DMS153 treated with DMSO at 0.1 percent for 48 hours (cell line): ENCODE measurements around the gene ANKRD17.
"Not testable (repeated sequence)": the region's sequence is repeated elsewhere in the genome, so short reads cannot be mapped to it uniquely, and the experiment has no call there.

Source experiments
- DNase-seq: peaks from one replicate; lab custom pipeline; 2025; ENCODE audit not compliant: unreplicated experiment; lab: John Stamatoyannopoulos, UW

ANKRD17 gene

DNA sequence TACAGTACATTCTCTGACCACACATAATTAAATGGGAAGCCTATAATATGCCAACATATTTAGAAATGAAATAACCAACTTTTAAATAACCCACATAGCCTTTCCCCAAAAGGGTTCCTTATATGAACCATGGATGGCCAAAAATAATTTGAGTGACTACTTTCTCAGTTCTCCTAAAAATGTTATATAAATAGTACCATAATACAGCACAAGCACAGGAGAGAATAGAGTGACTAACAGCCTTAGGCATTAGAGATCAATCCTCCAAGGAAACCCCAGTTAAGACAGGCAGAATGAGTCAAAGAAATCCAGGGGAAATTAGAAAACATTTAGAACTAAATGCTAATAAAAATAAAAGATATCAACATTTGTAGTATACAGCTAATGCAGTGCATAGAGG, 50.2 kb downstream of the ANKRD17 start:
- no peak for DNase-seq

DNA sequence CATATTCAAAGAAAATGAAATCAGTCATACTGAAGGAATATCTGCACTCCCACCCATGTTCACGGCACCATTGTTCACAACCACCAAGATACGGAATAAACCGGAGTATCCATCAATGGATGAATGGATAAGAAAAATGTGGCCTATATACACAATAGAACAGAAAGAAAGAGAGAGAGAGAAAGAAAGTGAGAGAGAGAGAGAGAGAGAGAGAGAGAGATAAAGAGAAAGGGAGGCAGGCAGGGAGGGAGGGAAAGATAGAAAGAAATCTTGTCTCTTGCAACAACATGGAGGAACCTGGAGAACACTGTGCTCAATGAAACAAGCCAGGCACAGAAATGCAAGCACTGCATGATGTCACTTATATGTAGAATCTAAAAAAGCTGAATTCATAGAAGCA, 52.4 kb downstream of the ANKRD17 start:
- no peak for DNase-seq

DNA sequence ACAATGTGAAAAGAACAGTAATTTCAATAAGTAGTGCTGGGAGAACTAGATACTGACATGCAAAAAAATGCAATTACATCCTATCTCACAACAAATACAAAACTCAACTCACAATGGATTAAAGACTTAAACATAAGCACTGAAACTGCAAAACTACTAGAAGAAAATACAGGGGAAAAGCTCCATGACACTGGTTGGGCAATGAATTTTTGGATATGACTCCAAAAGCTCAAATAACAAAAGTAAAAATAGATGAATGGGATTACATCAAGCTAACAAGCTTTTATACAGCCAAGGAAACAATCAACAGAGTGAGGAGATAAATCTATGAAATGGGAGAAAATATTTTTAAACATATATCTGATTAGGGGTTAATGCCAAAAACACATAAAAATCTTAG, 53.1 kb downstream of the ANKRD17 start:
- no peak for DNase-seq

DNA sequence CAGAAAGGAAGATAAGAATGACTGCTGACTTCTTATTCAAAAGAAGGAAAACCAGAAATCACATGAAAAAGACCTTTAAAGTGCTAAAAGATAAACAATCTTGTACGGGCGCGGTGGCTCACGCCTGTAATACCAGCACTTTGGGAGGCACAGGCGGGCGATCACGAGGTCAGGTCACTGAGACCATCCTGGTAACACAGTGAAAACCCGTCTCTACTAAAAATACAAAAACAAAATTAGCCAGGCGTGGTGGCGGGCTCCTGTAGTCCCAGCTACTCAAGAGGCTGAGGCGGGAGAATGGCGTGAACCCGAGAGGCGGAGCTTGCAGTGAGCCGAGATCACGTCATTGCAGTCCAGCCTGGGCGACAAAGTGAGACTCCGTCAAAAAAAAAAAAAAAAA, 54.6 kb downstream of the ANKRD17 start:
- not testable (repeated sequence) for DNase-seq

DNA sequence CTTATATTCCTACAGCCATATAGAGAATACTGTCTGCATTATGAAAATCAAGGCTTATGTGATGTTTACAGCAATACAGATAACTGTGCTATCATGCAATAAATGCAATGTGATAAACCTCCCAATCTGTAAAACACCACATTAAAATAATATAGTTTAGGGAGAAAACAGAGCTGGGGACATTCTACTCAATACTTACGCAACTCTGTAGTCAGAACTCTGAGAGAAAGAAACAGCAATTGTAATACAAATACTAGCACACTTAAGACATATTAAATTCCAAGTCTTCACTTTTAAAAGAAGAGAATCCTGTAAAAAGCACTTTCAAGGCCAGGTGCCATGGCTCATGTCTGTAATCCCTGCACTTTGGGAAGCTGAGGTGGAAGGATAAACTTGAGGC, 61.4 kb downstream of the ANKRD17 start:
- DNase-seq, result no peak

DNA sequence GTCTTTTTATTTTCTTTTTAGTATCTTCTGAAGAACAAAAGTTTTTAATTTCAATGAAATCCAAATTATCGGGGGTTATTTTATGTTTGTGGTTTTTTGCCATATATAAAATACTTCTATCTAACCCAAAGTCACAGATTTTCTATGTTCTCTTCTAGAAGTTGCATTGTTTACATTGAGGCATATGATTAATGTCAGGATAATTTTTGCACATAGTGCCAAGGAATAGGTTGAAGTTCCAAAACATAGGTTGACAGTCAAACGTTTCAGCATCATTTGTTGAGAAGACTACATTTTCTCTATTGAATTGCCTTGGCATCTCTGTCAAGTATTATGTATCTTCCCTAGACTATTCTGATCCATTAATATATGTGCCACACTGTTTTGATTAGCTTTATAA, 64.5 kb downstream of the ANKRD17 start:
- no peak for DNase-seq

DNA sequence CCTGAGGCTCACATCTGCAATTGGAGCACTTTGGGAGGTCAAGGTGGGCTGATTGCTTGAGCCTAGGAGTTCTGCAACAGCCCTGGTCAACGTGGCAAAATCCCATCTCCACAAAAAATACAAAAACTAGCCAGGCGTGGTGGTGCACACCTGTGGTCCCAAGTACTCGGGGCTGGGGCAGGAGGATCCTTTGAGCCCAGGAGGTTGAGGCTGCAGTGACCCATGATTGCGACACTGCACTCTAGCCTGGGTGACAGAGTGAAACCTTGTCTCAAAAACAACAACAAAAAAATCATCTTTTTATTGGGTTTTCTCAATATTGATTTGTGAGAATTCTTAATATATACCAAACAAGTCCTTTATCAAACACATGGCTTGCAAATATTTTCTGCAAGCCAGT, 64.9 kb downstream of the ANKRD17 start:
- no peak for DNase-seq

DNA sequence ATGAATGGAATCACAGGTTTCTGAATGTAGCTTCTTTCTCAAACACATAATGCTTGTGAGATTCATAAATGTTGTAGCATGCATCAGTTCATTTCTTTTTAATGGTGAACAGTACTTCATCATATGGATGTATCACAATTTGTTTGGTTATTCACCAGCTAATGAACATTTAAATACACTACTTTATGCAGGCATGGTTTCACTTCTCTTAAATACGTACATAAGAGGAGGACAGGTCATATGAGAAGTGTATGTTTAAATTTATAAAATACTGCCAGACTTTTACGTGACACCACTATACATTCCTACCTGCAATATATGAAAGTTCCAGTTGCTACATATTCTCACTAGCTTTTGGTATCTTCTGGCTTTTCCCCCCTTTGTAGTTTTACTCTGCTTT, 65.4 kb downstream of the ANKRD17 start:
- DNase-seq, result no peak

DNA sequence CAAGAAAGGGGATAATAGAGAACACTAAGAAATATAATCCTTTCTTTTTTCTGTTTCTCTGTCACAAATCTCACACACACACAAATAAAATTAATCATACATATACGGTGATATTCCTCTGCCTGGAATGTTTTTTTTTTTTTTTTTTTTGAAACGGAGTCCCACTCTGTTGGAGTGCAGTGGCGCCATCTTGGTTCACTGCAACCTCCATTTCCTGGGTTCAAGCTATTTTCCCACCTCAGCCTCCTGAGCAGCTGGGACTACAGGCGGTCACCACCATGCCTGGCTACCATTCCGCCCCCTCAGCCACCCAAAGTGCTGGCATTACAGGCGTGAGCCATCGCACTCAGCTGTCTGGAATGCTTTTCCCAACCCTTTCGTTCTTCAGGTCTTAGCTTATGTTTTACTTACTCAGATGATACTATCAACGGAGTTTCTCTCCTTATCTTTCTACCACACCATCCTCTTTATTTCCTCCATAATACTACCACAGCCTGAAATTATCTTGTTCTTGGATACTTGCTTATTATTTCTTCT, 69.3 kb downstream of the ANKRD17 start:
- no peak for DNase-seq

DNA sequence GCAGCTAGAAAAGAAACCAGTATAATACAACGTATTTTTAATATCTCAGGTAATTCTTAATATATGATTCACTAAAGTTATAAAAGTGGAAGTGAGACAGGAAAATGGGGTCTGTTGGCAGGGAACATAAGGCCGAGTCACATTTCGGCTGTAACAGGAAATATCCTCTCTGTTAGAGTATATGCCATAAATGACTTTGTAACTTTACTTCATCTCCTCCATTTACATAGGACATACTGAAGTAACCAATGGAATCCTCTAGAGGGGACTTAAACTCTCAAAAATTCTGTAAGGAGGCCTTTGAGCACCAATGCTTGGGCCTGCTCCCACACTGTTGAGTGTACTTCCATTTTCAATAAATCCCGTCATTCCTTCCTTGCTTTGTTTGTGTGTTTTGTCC, 71.3 kb downstream of the ANKRD17 start:
- DNase-seq, result no peak

DNA sequence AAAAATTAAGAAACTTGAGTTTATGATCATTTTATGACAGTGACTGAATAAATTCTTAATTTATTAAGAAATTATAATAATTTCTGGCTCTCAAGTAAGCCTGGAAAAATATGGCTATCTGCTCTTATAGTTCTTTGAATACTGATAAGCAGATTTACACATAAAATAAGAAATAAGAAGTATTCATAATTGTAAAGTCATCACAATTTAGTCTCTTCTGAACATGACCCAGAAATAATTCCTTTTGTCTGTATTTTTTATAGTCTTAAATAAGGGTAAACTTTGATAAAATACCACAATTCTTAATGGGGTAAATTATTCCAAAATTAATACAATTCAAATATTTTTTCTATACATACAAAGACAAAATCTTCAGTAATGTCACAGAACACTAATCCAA, 72.7 kb downstream of the ANKRD17 start:
- DNase-seq, result no peak

DNA sequence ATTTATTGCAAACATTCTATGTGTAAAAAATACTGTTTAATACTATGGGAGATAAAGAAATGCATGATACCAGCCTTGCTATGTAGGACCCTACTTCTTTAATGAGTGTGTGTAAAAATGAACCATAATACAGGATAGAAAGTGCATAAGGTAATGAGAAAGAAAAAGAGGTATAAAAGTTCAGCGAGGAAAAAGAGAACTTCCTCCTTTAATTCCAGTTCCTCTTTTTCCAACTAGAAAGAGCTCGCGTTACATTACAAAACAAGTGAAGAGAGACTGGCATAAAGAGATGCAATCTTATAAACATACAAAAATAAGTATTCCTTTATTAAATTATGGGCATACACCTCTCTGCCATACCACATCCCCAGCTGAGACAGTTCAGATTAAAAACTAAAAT, 77.4 kb downstream of the ANKRD17 start:
- DNase-seq, result no peak

DNA sequence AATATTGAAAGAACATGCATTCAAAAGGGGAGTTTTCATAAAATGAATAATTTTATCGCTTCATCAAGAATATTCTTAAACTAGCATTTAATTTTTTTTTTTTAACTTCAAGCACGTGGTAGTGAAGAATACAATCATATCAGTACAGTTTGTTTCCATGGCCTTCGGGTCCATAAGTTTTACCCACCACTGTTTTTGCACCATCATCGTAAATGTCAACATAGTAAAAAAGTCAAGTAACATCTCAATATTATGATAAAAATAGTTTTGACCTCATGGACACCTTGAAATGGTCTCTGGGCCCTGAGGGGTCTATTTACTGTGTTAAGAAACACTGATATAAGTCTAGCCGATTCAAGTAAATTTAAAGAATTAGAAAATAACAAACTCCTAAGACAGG, 80.2 kb downstream of the ANKRD17 start:
- DNase-seq, result no peak

DNA sequence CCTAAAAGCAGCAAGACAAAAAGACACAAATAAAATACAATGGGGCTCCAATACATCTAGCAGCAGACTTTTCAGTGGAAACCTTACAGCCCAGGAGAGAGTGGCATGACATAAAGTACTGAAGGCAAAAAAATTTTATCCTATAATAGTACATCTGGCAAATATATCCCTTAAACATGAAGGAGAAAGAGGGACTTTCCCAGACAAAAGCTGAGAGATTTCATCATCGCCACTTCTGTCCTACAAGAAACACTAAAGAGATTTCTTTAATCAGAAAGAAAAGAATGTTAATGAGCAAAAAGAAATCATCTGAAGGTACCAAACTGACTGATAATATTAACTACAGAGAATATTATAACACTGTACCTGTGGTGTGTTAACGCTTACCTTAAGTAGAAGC, 86.4 kb downstream of the ANKRD17 start:
- no peak for DNase-seq

DNA sequence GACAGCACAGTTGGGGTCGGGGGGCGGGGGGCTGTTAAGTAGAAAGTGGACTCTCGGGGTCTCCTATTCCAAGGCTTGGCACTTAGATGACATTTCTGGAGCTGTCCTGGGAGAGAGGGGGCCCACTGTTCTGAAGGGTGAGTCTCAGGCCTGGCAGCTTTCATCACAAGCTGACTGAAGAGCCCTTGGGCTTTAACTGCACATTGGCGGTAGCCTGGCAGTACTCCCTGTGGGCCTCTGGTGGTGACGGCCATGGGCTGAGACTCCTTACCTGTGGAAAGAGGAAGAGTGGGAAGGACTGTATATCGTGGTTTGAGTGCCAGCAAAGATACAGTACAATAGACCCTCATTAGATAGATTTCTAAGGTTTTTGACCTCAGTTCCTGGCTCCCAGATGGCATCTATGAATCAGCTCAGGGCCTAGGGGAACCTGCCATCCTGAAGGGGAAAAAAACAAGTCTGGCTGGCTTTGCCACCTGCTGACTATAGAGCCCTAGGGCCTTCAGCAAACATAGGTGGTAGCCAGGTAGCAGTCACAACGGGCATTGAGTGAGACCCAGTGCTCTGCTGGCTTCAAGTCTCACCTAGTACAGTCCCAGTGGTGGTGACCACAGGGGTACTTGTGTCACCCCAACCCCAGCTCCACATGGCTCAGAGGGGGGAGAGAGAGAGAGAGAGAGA, 87.9 kb downstream of the ANKRD17 start:
- no peak for DNase-seq

DNA sequence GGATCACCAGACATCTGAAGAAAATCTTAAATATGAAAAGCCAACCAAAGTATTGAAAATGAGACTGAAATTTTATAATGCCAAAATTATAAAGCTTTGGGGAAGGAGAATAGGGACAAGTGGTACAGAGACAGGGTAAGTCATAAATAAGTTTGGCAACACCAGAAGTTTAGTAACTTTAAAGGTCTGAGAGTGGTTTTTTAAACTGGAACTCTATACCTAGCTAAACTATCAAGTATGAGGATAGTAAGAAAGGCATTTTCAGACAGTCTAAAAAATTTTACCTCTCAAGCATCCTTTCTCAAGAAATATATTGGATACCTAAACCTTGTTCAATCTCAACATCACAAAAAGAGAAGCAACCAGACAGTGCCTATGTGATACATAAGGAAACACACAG, 92.4 kb downstream of the ANKRD17 start:
- DNase-seq, result no peak

DNA sequence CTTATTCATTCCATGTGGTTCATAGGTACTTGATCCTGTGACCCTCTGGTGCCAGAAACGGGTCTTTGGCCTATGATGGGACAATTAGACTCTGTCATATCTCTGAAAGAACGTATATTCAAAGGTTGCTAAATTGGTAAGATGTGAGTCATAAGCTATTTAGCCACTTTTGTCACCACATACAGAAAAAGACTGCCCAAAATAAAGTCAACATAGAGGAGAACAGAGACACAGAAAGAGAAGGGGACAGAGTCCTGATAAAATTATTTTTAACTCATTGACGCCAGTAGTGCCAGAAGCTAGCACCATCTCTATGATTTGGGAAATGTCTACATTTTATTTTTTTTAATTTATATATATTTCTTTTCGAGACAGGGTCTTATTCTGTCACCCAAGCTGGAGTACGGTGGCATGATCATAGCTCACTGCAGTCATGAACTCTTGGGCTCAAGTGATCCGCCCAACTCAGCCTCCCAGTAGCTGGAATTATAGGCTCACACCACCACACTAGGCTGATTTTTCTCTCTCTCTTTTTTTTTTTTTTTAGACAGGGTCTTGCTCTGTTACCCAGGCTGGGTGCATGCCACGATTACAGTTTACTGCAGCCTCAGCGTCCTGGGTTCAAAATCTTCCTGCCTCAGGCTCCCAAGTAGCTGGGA, 96.9 kb downstream of the ANKRD17 start:
- no peak for DNase-seq

DNA sequence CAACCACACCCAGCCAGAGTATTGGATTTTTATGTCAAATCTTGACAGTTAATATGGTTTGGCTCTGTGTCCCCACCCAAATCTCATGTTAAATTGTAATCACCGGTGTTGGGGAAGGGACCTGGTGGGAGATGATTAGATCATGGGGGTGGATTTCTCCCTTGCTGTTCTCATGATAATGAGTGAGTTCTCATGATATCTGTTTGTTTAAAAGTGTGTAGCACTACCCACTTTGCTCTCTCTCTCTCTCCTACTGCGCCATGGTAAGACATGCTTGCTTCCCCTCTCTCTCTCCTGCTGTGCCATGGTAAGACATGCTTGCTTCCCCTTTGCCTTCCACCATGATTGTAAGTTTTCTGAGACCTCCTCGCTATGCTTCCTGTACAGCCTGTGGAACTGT, 102.2 kb downstream of the ANKRD17 start:
- no peak for DNase-seq

DNA sequence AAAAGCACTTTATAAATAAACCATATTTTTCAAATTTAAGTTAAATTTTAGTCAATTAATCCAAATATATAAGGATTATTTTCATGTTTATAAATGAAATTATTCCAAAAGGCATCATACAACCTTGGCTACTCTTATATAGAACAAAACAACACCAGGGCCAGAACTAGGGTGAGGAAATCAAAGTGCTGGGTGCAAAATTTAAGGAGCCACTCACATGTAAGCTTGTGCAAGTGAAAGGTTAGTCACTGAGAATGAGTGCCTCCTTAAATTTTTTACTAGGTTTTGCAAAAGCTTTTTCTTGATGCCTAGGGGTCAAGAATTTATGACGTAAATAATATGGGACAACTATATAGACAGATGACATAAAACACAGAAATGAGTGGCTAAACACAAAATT, 105.7 kb downstream of the ANKRD17 start:
- no peak for DNase-seq

DNA sequence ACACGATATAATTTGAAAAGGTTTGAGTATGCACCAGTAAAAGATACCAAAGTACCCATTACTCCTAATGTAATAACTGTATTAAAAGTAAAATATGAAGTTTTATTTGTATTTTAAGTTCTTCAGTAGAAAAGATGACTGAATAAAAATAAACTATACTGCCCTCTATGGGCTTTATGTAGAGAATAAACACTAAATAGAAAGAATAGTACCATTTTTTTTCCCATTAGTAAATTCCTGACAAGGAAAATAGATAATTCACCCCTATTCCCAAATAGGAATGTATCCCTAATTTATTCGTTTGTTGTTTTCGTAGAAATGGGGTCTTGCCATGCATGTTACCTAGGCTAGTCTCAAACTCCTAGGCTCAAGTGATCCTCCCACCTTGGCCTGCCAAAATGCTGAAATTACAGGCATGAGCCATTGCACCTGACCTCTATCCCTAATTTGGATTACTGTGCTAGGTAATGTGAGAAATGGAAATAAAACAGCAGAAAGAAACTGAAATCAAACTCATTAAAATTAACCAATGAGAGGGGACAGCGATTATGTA, 115.5 kb downstream of the ANKRD17 start:
- no peak for DNase-seq

DNA sequence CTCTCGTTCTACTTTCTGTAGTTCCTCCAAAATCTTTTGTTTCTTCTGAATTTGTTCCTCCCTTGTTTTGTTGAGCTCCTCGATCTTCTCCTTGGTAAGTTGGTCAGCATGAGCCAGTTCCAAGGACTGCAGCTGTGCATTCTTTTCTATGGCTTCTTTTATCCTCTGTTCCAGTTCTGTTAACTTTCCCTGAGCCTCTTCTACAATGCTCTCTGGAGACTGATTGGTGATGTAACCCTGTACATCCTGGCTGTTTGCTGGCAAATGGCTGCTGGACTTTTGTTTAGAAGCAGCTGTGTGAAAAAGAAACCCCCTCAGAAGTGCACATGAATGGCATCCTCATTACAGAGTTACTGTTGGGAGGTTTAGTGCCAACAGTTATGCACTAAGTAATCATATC, 118.6 kb downstream of the ANKRD17 start:
- DNase-seq, result no peak

DNA sequence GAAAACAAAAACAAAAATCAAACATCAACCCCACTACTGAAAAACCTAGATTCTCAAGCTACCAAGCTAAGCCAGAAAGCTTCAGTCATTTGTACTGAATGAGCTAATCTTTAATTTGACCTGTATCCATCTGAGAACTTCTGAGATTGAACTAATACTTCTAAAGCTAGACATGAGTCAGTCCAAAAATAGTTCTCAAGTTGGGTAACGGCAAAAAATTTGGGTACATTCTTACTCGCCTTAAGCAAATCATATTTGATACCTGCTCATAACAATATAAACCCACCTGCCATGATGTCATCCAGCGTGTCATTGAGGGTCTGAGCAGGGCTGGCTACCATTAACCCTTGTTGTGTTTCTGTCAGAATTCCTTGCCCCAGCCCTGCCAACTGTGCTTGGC, 119.4 kb downstream of the ANKRD17 start:
- no peak for DNase-seq

DNA sequence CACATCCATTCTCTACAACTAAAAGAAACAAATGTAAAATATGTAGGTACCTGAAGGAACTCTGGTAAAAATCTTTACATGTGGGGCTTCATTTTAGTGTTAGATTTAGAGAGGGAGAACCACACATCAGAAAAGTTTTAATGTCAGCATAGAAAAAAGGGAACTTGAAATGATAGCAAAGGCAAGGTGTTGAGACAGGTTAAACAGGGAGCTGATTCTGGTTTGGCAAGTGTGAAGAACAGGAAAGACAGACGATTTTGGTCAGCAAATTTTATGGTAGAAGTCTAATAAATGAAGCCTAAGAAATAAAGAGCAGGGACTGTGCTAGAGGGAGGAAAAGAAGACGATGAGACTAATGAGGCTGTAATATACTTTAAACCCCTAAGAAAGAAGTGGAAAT, 121.5 kb downstream of the ANKRD17 start:
- DNase-seq, result no peak
